ENCODE data around the gene GPR152. TPM values are rescaled to one million over a fixed set of nuclear protein-coding genes. Genes with fewer than 3 reads are reported as not detected.

Gene GPR152
- total RNA-seq, 1 donor from 2014 or later = not detected

GRCh38 chr11:67421430-67422031 is 31.0 kb downstream of the GPR152 start:
- Mint-ChIP-seq H3K36me3 (ENCODE audit: low read depth, unreplicated experiment) (no peaks in the 10 kb centered on the region), H3K4me1 (ENCODE audit: unreplicated experiment) (peaks cover 3% of the 10 kb centered on the region), H3K9me3 (ENCODE audit: unreplicated experiment) (no peaks in the 10 kb centered on the region), H3K27me3 (ENCODE audit: unreplicated experiment) (peaks cover 14% of the 10 kb centered on the region), H3K27ac (ENCODE audit: unreplicated experiment) (no peak overlapping the region), H3K4me3 (ENCODE audit: unreplicated experiment) (no peak overlapping the region)
- no peak for DNase-seq (ENCODE audit: low spot score)
- TF ChIP-seq CTCF (IDR thresholded peaks at IDR 0.05; ENCODE audit: unreplicated experiment) = no peak

- H3K27ac Mint-ChIP-seq (ENCODE audit: unreplicated experiment) = no peak overlapping the region
- peaks cover 18% of the 10 kb centered on the region for H3K27me3 Mint-ChIP-seq (ENCODE audit: unreplicated experiment)
- no peaks in the 10 kb centered on the region for H3K36me3 Mint-ChIP-seq (ENCODE audit: low read depth, unreplicated experiment)
- DNase-seq (ENCODE audit: low spot score) = peak; percentile 98
- H3K9me3 Mint-ChIP-seq (ENCODE audit: unreplicated experiment) = no peaks in the 10 kb centered on the region
- H3K4me3 Mint-ChIP-seq (ENCODE audit: unreplicated experiment) = no peak overlapping the region
- H3K4me1 Mint-ChIP-seq (ENCODE audit: unreplicated experiment) = peaks cover 3% of the 10 kb centered on the region
- TF ChIP-seq CTCF (IDR thresholded peaks at IDR 0.05; ENCODE audit: unreplicated experiment) = no peak
Measured at GRCh38 chr11:67420646-67421429, 31.7 kb downstream of the GPR152 start.

GRCh38 chr11:67420147-67420645 is 32.3 kb downstream of the GPR152 start:
- H3K4me3 Mint-ChIP-seq (ENCODE audit: unreplicated experiment) = no peak overlapping the region
- no peak overlapping the region for H3K27ac Mint-ChIP-seq (ENCODE audit: unreplicated experiment)
- peaks cover 18% of the 10 kb centered on the region for H3K27me3 Mint-ChIP-seq (ENCODE audit: unreplicated experiment)
- H3K4me1 Mint-ChIP-seq (ENCODE audit: unreplicated experiment) = peaks cover 3% of the 10 kb centered on the region
- DNase-seq (ENCODE audit: low spot score) = no peak
- H3K9me3 Mint-ChIP-seq (ENCODE audit: unreplicated experiment) = no peaks in the 10 kb centered on the region
- no peak for TF ChIP-seq CTCF (IDR thresholded peaks at IDR 0.05; ENCODE audit: unreplicated experiment)
- no peaks in the 10 kb centered on the region for H3K36me3 Mint-ChIP-seq (ENCODE audit: low read depth, unreplicated experiment)

- DNase-seq (ENCODE audit: low spot score) = no peak
- no peaks in the 10 kb centered on the region for H3K36me3 Mint-ChIP-seq (ENCODE audit: low read depth, unreplicated experiment)
- no peak overlapping the region for H3K4me3 Mint-ChIP-seq (ENCODE audit: unreplicated experiment)
- no peak for TF ChIP-seq CTCF (IDR thresholded peaks at IDR 0.05; ENCODE audit: unreplicated experiment)
- peaks cover 17% of the 10 kb centered on the region for H3K27me3 Mint-ChIP-seq (ENCODE audit: unreplicated experiment)
- no peaks in the 10 kb centered on the region for H3K9me3 Mint-ChIP-seq (ENCODE audit: unreplicated experiment)
- H3K27ac Mint-ChIP-seq (ENCODE audit: unreplicated experiment) = no peak overlapping the region
- peaks cover 3% of the 10 kb centered on the region for H3K4me1 Mint-ChIP-seq (ENCODE audit: unreplicated experiment)
Measured at GRCh38 chr11:67419325-67420049, 33.0 kb downstream of the GPR152 start.
